ENCODE results near the gene DEK.
A peak's percentile ranks its signal among the peaks of the same experiment; 100 is the strongest.
"Not testable (repeated sequence)": the region's sequence is repeated elsewhere in the genome, so short reads cannot be mapped to it uniquely, and the experiment has no call there.

The DEK gene

DNA sequence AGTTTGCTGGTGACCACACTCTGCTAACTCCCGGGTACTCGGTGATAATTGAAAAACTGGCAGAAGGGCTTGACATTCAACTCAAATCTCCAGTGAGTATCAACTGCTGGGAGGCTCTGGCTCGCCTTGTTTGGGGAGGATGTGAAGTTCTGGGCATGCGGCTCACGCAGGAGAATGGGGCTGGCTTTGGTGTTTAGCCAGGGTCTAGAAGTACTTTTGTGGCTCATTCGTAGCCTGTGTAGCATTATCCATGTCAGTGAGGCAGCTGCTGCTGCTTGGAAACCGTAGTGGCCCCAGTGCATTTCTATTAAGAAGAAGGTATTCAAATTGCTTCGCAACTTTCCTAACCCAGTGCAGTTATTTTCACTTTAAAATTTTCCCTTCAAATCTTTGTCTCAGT is 56.9 kb downstream of the DEK start:
- DNase-seq: peak in 30 of 56 donors; percentile 1 to 74 (median 24)

DNA sequence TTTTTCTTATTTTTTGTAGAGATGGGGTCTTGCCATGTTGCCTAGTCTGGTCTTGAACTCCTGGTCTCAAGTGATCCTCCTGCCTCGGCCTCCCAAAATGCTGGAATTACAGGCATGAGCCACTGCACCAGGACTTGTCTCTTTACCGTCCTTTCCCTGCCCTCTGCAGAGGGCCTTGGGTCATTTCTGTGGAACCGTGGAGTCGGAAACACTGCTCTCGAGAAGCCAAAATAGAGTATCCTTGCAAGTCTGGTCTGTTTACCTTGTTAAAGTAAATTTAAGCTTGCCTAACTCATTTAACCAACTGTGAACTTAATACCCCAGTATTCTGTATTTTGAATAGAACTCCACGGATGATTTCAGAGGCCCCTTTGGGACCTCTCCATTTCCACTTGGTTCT is 57.7 kb downstream of the DEK start:
- DNase-seq: no peak

DNA sequence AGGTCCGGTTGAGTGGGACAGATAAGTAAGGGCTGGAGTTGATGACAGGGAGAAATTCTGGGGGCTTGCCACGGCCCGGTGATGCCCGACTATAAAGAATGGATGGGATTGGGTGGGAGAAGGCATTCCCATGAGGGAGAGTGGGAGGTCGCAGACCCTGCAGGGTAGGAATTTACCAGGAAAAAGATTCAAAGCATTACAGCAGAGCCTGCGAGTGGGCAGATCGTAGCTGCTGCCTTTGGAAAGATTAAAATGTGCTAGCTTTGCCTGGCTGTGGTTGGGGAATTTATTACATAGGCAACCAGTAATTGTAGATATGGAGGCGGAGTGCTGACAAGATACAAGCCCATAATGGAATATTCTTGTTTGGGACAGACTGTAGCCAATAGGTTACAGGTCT is 59.6 kb downstream of the DEK start:
- DNase-seq: no peak

DNA sequence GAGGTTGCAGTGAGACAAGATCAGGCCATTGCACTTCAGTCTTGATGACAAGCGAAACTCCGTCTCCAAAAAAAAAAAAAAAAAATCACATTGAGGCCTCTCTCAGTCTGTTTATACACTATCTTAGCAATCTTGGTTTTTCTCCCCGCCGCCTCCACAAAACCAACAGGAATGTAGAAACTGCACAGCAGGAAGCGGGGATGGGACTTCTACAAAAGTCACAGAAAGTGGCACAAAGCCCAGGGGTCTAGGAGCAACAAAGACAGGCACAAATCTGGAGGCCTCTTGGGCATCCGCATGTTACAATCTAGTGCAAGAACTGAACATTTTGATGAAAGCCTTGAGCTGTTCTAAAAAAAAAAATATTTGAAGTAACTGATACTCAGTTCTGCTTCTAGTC is 60.5 kb downstream of the DEK start:
- DNase-seq: no peak

DNA sequence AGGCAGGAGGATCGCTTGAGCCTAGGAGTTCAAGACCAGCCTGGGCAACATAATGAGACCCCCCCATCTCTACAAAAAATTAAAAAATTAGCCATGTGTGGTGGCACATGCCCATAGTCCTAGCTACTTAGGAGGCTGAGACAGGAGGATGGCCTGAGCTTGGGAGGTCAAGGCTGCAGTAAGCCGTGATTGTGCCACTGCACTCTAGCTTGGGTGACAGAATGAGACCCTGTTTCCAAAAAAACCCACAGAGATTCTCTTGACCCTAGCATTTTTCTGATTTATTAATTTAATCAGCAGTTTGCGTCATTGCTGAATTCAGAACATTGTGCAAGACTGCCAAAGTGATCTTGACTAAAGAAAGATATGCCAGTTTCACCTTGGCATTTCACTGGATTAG is 72.3 kb downstream of the DEK start:
- no peak for DNase-seq

DNA sequence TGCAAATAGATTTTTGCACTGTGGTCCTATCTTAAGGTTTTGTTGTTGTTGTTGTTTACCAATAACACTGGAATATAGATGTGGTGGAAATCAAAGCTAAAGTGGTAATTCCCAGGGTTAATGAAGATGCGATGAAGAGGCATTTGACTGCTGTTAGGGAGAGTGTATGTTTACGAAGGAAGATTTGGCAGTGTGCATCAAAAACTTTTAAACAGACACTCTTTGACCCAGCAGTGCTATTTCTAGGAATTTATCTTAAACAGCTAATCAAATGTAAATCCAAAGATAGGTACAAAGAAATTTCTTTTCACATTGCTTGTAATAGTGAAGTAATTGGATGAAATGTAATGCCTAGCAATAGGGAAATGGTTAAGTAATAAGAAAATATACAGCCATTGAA is 75.1 kb downstream of the DEK start:
- DNase-seq: no peak

DNA sequence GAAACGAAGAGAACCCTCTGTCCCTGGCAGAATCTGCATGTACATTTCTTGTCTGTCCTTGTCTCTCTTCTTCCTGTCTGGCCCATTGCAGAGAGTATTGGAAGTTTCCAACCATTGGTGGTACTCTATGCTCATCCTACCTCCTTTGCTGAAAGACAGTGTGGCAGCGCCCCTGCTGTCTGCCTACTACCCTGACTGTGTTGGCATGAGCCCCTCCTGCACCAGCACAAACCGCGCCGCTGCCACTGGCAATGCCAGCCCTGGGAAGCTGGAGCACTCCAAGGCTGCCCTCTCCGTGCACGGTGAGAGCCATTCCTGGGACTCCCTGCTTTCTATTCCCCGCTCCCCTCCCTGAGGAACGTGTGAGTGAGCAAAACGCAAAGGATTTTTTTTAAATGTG is 76.6 kb downstream of the DEK start:
- DNase-seq: no peak

DNA sequence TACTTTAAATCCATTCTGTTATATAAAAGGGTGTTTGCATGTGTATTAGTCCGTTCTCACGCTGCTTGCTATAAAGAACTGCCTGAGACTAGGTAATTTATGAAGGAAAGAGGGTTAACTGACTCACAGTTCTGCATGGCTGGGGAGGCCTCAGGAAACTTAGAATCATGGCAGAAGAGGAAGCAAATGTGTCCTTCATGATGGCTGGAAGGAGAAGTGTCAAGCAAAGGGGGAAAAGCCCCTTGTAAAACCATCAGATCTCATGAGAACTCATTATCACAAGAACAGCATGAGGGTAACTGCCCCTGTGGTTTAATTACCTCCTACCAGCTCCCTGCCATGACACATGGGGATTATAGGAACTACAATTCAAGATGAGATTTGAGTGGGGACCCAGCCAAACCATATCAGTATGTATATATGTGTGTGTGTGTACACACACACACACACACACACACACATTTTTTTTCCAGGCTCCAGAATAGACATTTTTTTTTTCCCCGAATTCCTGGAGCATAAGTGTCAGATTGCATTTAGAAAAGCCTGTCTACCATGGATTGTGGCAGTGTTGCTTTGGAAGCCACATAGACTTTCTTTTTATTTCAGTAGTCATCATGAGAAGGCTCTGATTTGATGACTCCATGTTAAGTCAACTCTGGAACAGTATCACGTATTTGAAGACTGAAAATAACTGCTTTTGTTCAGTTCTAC is 77.6 kb downstream of the DEK start:
- no peak for DNase-seq

DNA sequence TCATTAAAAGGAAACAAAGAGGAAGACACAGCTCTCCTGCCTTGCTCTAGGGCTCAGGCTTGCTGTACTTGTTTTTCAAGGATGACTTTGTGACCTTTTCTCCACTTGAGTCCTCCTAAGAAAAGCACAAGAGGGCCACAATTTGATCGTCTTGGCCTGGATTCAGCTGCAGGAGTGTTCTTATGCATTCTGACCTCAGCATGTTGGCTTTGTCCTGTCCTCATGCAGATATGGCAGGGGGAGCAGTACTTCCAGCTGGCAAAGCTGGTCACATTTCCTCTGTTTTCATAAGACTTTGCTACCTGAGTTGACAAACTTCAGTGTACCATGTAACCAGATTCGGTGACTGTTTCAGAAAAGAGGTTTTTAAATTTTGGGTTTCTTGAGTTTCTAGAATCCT is 78.3 kb downstream of the DEK start:
- no peak for DNase-seq

DNA sequence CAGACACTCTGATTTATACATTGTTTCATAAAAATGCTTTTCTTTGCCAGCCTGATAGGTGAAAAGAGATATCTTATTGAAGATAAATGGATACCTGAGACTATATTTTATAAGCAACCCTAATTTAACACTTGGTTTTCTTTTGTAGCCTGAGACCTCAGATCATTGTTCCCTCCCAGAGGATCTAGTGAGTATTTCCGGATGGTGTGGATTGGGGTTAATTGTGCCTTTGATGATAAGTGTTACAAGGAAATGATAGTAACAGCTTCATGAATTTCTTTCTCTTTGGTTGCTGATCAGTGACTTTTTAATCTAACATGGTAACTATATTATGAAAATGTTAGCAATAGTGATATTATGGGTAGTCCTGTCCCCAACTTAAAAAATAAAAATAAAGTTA is 78.7 kb downstream of the DEK start:
- no peak for DNase-seq

DNA sequence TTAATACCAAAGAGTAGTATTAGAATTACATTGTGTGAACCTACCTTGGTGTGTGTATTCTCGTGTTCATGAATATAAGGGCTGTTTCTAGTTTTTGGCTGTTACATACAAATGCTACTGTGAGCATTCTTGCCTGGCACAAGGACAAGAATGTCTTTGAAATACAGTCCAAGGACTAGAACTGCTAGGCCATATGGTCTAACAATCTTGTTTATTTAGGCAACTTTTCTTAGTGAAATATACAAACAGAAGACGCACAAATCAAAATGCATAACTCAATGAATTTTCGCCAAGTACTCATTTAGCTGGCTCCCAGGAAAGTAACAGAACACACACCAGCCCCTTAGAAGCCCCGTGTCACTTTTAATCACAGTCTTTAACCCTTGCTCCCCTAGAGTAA is 80.6 kb downstream of the DEK start:
- DNase-seq: no peak

DNA sequence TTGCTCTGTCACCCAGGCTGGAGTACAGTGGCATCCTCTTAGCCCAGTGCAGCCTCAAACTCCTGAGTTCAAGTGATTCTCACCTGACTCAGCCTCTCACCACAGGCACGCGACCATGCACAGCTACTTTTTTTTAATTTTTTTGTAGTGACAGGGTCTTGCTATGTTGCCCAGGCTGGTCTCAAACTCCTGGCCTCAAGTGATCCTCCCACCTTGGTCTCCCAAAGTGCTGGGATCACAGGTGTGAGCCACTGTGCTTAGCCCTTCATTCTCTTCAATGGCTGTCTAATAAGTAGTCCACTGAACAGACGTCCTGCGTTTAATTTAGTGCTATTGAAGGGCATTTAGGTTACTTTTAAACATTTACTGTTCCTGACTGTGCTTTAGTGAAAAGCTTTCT is 81.8 kb downstream of the DEK start:
- no peak for DNase-seq

DNA sequence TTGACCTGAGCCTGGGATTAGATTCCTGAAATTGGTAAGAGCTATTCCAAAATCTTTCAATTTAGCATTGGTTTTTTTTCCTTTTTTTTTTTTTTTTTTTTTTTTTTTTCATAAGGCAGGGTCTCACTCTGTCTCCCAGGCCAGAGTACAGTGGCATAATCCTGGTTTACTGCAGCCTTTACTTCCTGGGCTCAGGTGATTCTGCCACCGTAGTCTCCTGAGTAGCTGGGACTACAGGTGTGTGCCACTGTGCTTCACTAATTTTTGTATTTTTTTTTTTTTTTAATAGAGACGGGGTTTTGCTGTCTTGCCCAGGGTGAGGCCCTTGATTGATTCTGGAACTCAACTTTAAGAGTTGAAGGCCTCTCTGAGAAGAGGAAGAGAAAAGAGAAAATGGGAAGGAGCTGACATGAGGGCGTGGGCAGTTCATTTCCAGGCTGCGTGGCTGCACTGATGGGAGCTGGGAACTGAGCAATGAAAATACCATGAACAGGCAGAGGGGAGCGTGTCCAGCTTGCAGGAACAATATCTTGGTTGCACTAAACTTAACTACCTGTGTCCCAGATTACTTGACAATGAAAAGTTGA is 84.5 kb downstream of the DEK start:
- DNase-seq: peak in 17 of 56 donors; percentile 1 to 45 (median 3)

DNA sequence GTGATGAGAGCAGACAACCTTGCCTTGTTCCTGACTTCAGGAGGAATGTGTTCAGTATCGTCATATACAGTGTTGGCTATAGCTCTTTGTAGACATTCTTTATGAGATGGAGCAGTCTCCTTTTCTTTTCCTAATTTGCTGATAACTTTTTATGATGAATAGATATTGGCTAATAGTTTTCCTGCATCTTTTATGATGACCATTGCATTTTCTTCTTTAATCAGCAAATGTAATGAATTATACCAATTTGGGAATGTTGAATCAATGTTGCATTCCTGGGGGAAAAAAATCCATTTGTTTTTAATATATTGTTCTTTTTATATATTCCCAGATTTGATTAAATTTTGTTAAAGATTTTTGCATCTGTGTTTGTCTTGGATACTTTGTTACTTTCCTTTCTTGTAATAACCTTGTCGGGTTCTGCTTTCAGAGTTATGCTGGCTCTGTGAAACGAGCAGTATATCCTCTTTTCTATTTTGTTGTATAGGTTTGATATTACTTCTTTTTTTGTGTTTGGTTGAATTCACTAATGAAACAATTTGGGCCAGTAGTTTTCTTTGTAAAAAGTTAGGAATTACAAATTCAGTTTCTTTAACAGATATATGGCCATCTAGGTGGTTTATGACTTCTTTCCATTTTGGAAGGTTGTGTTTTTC is 85.2 kb downstream of the DEK start:
- DNase-seq: no peak

DNA sequence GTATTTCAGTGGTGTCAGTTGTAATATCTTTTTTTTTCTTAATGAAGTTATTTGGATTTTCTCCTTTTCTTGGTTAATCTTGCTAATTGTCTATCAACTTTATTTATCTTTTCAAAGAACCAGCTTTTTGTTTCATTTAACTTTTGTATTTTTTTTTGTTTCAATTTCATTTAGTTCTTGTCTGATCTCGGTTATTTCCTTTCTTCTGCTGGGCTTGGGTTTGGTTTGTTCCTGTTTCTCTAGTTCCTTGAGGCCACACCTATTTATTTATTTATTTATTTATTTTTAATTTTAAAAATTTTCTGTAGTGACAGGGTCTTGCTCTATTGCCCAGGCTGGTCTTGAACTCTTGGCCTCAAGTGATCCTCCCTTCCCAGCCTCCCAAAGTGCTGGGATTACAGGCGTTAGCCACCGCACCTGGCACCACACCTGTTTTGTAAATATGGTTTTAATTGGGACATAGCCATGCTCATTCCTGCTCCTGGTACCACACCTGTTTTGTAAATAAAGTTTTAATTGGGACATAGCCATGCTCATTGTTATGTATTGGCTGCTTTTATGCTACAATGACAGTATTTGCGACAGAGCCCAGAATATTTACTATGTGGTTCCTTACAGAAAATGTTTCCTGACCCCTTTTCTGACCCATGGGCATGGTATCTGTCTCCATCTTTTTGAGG is 86.9 kb downstream of the DEK start:
- no peak for DNase-seq

DNA sequence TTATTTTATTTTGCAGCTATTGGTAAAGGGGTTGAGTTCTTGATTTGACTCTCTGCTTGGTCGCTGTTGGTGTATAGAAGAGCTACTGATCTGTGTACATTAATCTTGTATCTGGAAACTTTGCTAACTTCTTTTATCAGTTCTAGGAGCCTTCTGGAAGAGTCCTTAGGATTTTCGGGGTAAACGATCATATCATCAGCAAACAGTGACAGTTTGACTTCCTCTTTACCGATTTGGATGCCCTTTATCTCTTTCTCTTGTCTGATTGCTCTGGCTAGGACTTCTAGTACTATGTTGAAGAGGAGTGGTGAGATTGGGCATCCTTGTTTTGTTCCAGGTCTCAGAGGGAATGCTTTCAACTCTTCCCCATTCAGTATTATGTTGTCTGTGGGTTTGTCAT is 88.1 kb downstream of the DEK start:
- not testable (repeated sequence) for DNase-seq

Data from nucleus accumbens (tissue), 56 donors.